H9 (cell line): ENCODE data around the gene BARX1. TPM values are rescaled to one million over a fixed set of nuclear protein-coding genes. Genes with fewer than 3 reads are reported as not detected.
A peak's percentile ranks its signal among the peaks of the same experiment; 100 is the strongest.

Experiments
- DNase-seq: peaks from one replicate; pipeline ENCODE4 v3.0.0-alpha.2; 2017
- H2AFZ ChIP-seq: one replicate; pipeline ENCODE4 v1.6.1; 2013; ENCODE audit warnings: mild to moderate bottlenecking, low read length, control low read depth, moderate library complexity
- H2AK5ac ChIP-seq: 2 replicates; pipeline ENCODE4 v1.6.1; 2013; ENCODE audit warnings: low read length, control low read depth, mixed read lengths; ENCODE audit not compliant: insufficient read length
- H2BK120ac ChIP-seq: one replicate; pipeline ENCODE4 v1.6.1; 2013; ENCODE audit warnings: low read depth, mild to moderate bottlenecking, low read length, control low read depth, inconsistent platforms; ENCODE audit not compliant: poor library complexity, severe bottlenecking
- H2BK12ac ChIP-seq: 2 replicates; pipeline ENCODE4 v1.6.1; 2013; ENCODE audit warnings: low read length, control low read depth, mixed read lengths, low read depth; ENCODE audit not compliant: insufficient read length
- H2BK15ac ChIP-seq: 2 replicates; pipeline ENCODE4 v1.6.1; 2013; ENCODE audit warnings: low read depth, low read length, control low read depth
- H2BK20ac ChIP-seq: one replicate; pipeline ENCODE4 v1.6.1; 2013; ENCODE audit warnings: low read depth, mild to moderate bottlenecking, low read length, control low read depth, inconsistent platforms; ENCODE audit not compliant: poor library complexity, severe bottlenecking
- H2BK5ac ChIP-seq: 2 replicates; pipeline ENCODE4 v1.6.1; 2013; ENCODE audit warnings: low read length, control low read depth, mixed read lengths; ENCODE audit not compliant: insufficient read length
- H3K14ac ChIP-seq: 2 replicates; pipeline ENCODE4 v1.6.1; 2013; ENCODE audit warnings: low read length, control low read depth; ENCODE audit not compliant: insufficient read depth
- H3K18ac ChIP-seq: 2 replicates; pipeline ENCODE4 v1.6.1; 2013; ENCODE audit warnings: low read depth, mild to moderate bottlenecking, mixed read lengths, low read length, control low read depth; ENCODE audit not compliant: insufficient read length
- H3K23ac ChIP-seq: 2 replicates; pipeline ENCODE4 v1.6.1; 2013; ENCODE audit warnings: low read length, control low read depth, mixed read lengths, low read depth; ENCODE audit not compliant: insufficient read length
- H3K23me2 ChIP-seq: 2 replicates; pipeline ENCODE4 v1.6.1; 2013; ENCODE audit warnings: low read depth, mild to moderate bottlenecking, mixed read lengths, low read length, control low read depth; ENCODE audit not compliant: insufficient read length, poor library complexity, severe bottlenecking
- H3K27ac ChIP-seq: 2 replicates; pipeline ENCODE4 v1.5.1; 2013; ENCODE audit warnings: low read length, control low read depth, mixed read lengths, low read depth; ENCODE audit not compliant: insufficient read length
- H3K27me3 ChIP-seq: 2 replicates; pipeline ENCODE4 v1.6.1; 2013; ENCODE audit warnings: low read length, control low read depth, inconsistent platforms; ENCODE audit not compliant: insufficient read depth
- H3K4ac ChIP-seq: 2 replicates; pipeline ENCODE4 v1.6.1; 2013; ENCODE audit warnings: low read depth, mild to moderate bottlenecking, control low read depth, inconsistent platforms, low read length, moderate library complexity
- H3K4me1 ChIP-seq: 2 replicates; pipeline ENCODE4 v1.6.1; 2013; ENCODE audit warnings: low read length, control low read depth, inconsistent platforms; ENCODE audit not compliant: insufficient read depth
- H3K4me2 ChIP-seq: 2 replicates; pipeline ENCODE4 v1.6.1; 2013; ENCODE audit warnings: low read length, control low read depth, mixed read lengths; ENCODE audit not compliant: insufficient read length, insufficient read depth
- H3K56ac ChIP-seq: 2 replicates; pipeline ENCODE4 v1.6.1; 2013; ENCODE audit warnings: low read depth, mild to moderate bottlenecking, mixed read lengths, low read length, control low read depth; ENCODE audit not compliant: insufficient read length
- H3K79me1 ChIP-seq: 2 replicates; pipeline ENCODE4 v1.6.1; 2013; ENCODE audit warnings: low read depth, mild to moderate bottlenecking, moderate library complexity, low read length, control low read depth, inconsistent platforms; ENCODE audit not compliant: insufficient read depth, poor library complexity, severe bottlenecking
- H3K79me2 ChIP-seq: 2 replicates; pipeline ENCODE4 v1.6.1; 2013; ENCODE audit warnings: low read length, control low read depth, inconsistent platforms; ENCODE audit not compliant: insufficient read depth
- H3K9ac ChIP-seq: 2 replicates; pipeline ENCODE4 v1.6.1; 2013; ENCODE audit warnings: low read length, control low read depth, mixed read lengths; ENCODE audit not compliant: insufficient read length; ENCODE audit errors: extremely low read depth
- H3K9me3 ChIP-seq: one replicate; pipeline ENCODE4 v1.6.1; 2013; ENCODE audit warnings: low read depth, low read length, inconsistent platforms; ENCODE audit not compliant: control insufficient read depth
- H3T11ph ChIP-seq: one replicate; pipeline ENCODE4 v1.6.1; 2013; ENCODE audit warnings: mild to moderate bottlenecking, low read length, control low read depth, inconsistent platforms
- H4K20me1 ChIP-seq: one replicate; pipeline ENCODE4 v1.6.1; 2013; ENCODE audit not compliant: control insufficient read depth, insufficient read length, insufficient read depth
- H4K5ac ChIP-seq: 2 replicates; pipeline ENCODE4 v1.6.1; 2013; ENCODE audit warnings: low read depth, mild to moderate bottlenecking, mixed read lengths, low read length, control low read depth; ENCODE audit not compliant: insufficient read length
- H4K8ac ChIP-seq: replicated peaks from 2 replicates; pipeline ENCODE4 v1.6.1; 2013; ENCODE audit warnings: low read length, control low read depth, mixed read lengths, low read depth; ENCODE audit not compliant: insufficient read length
- H4K91ac ChIP-seq: 2 replicates; pipeline ENCODE4 v1.6.1; 2013; ENCODE audit warnings: low read depth, mild to moderate bottlenecking, moderate library complexity, mixed read lengths, low read length, control low read depth; ENCODE audit not compliant: insufficient read length
- H3K27ac Mint-ChIP-seq, 3 experiments: 2 replicates in 2 of 3; 3 replicates in 1 of 3; pipeline ENCODE4 v1.8.0; 2020 to 2021; ENCODE audit warnings: mixed read lengths in 3 of 3, mild to moderate bottlenecking in 1 of 3, moderate library complexity in 1 of 3
- H3K27me3 Mint-ChIP-seq: 2 replicates; pipeline ENCODE4 v1.8.0; 2021; ENCODE audit warnings: low read depth, mild to moderate bottlenecking, moderate library complexity, mixed read lengths
- H3K36me3 Mint-ChIP-seq, 3 experiments: 2 replicates in 2 of 3; 3 replicates in 1 of 3; pipeline ENCODE4 v1.8.0; 2020 to 2021; ENCODE audit warnings: low read depth in 3 of 3, mixed read lengths in 3 of 3; ENCODE audit not compliant: insufficient read depth in 1 of 3
- H3K4me1 Mint-ChIP-seq, 2 experiments: 2 replicates each; pipeline ENCODE4 v1.8.0; 2020; ENCODE audit warnings: mixed read lengths in 2 of 2
- H3K4me3 Mint-ChIP-seq, 2 experiments: 2 replicates in 1 of 2; 3 replicates in 1 of 2; pipeline ENCODE4 v1.8.0; 2020 to 2021; ENCODE audit warnings: mild to moderate bottlenecking in 2 of 2, mixed read lengths in 2 of 2, moderate library complexity in 1 of 2
- H3K9me3 Mint-ChIP-seq, 2 experiments: 2 replicates in 1 of 2; 3 replicates in 1 of 2; pipeline ENCODE4 v1.8.0; 2020; ENCODE audit warnings: mild to moderate bottlenecking in 2 of 2, mixed read lengths in 2 of 2, moderate library complexity in 1 of 2
- CTCF ChIP-seq: fragments of 200-600 bp; sonication (generic); conservative IDR thresholded peaks from 3 replicates; pipeline ENCODE4 v1.8.0; 2021; ENCODE audit warnings: antibody characterized with exemption, mild to moderate bottlenecking
- WGBS: extraction: QIAGEN DNeasy Blood & Tissue Kit; methylation state at CpG from one replicate; pipeline ENCODE4 v1.1.7; 2013; ENCODE audit warnings: missing lambda C conversion rate, low lambda C conversion rate, mixed read lengths; ENCODE audit not compliant: insufficient read length; ENCODE audit errors: extremely low coverage; 5-methylcytosine and 5-hydroxymethylcytosine counted together
- total RNA-seq: library from RNA; stranded (reverse); gene quantifications from 2 replicates; pipeline ENCODE4 v1.2.1, GENCODE V29; 2021

The BARX1 gene
- total RNA-seq, 1 experiment from 2014 or later, result 1.2 TPM

- Histone ChIP-seq H3K27me3 (no peaks in the 10 kb centered on the region; the same call in 1 of the 2 replicates), H3K9ac (no peak overlapping the region), H3K79me2 (no peaks in the 10 kb centered on the region), H2BK15ac (no peak overlapping the region), H2AFZ (no peak overlapping the region), H3K4me2 (no peak overlapping the region), H4K8ac (peak overlapping the region; percentile 69), H4K5ac (no peak overlapping the region), H3K56ac (no peak overlapping the region), H2AK5ac (no peak overlapping the region), H4K91ac (no peak overlapping the region), H3K4ac (no peak overlapping the region), H2BK20ac (no peak overlapping the region), H3T11ph (no peak overlapping the region), H3K23me2 (no peaks in the 10 kb centered on the region), H2BK120ac (no peak overlapping the region), H3K18ac (no peak overlapping the region), H3K27ac (no peak overlapping the region), H3K23ac (no peak overlapping the region), H2BK5ac (no peak overlapping the region), H3K9me3 (no peaks in the 10 kb centered on the region), H3K4me1 (0 out of 2 replicates have a peak, but pooled peaks cover under 1% of the 10 kb centered on the region), H3K79me1 (no peaks in the 10 kb centered on the region), H3K14ac (no peak overlapping the region), H4K20me1 (no peaks in the 10 kb centered on the region), H2BK12ac (no peak overlapping the region)
- peaks cover 0 to 3% (median 0%) of the 10 kb centered on the region in 3 experiments; a peak in 1 of 7 replicates for H3K36me3 Mint-ChIP-seq
- peaks cover 3 to 6% of the 10 kb centered on the region in 2 experiments; a peak in 3 of 4 replicates for H3K4me1 Mint-ChIP-seq
- H3K27ac Mint-ChIP-seq, result no peak overlapping the region; a peak in 1 of 7 replicates
- no peak for TF ChIP-seq CTCF
- no CpG with 5 or more reads among the region's 4 CpGs for WGBS
- H3K27me3 Mint-ChIP-seq, result peaks cover 8% of the 10 kb centered on the region
- H3K9me3 Mint-ChIP-seq, result 0 out of 5 replicates have a peak, but pooled peaks cover 0 to 2% of the 10 kb centered on the region in 2 experiments
- no peak overlapping the region for H3K4me3 Mint-ChIP-seq
- no peak for DNase-seq
Measured at GRCh38 chr9:93979721-93980120, 24.6 kb upstream of the BARX1 start.
